K562 (cell line): Measurements from ENCODE around the gene PIEZO2. TPM values are rescaled to one million over a fixed set of nuclear protein-coding genes. Genes with fewer than 3 reads are reported as not detected.

Experiments
- ATAC-seq: fragments of 200-7000 bp; cut with Tn5 transposase; 3 replicates; pipeline ENCODE4 v1.9.1; 2020; ENCODE audit warnings: moderate library complexity
- BruUV-seq: library from RNA; stranded (reverse); fragments of 400-500 nt; replicated peaks from 2 replicates; lab custom pipeline; 2021; lab: Mats Ljungman, UMichigan
- CTCF ChIA-PET: fragments of 300-600 bp; formaldehyde crosslinking; extraction: SDS; loops from one replicate; lab custom pipeline; 2021; ENCODE audit warnings: low intra/inter-chr PET ratio; lab: Yijun Ruan, JAX
- POLR2A ChIA-PET: fragments of 300-600, 350-650 bp; sonication (Branson Sonifier 250); formaldehyde crosslinking; extraction: SDS; loops from one replicate; lab custom pipeline; 2021; ENCODE audit warnings: antibody characterized with exemption, inconsistent platforms; lab: Yijun Ruan, JAX
- DNase-seq, 4 experiments: peaks; one replicate each; pipeline versions ENCODE4 v3.0.0 to v3.0.0-alpha.2; 2011 to 2018; ENCODE audit warnings: low spot score in 3 of 4, mixed read lengths in 3 of 4; ENCODE audit errors: extremely low read depth in 1 of 4
- FAIRE-seq: peaks from 2 replicates; lab custom pipeline; 2011; peaks lifted over from hg19 to GRCh38; lab: Jason Lieb, UNC
- H2AFZ ChIP-seq: 2 replicates; pipeline ENCODE4 v1.6.0; 2011; ENCODE audit warnings: low read depth, low read length, control low read depth, inconsistent platforms
- H3K27ac ChIP-seq: fragments of 200-600 bp; 3 replicates; pipeline ENCODE4 v1.8.0; 2011; ENCODE audit warnings: low read depth, mild to moderate bottlenecking, control low read depth, inconsistent platforms, low read length, moderate library complexity, mixed read lengths; ENCODE audit errors: extremely low read depth
- H3K27me3 ChIP-seq, 2 experiments: fragments of 300-600 bp in 1 of 2; 2 replicates in 1 of 2; 3 replicates in 1 of 2; pipeline versions ENCODE4 v1.6.0 to v1.8.0; 2011; ENCODE audit warnings: inconsistent platforms in 2 of 2, low read length in 2 of 2, mild to moderate bottlenecking in 1 of 2, mixed read lengths in 1 of 2, moderate library complexity in 1 of 2; ENCODE audit not compliant: control insufficient read depth in 2 of 2, insufficient read depth in 2 of 2
- H3K36me3 ChIP-seq: fragments of 300-600 bp; 3 replicates; pipeline ENCODE4 v1.8.0; 2011; ENCODE audit warnings: mild to moderate bottlenecking, low read length, inconsistent platforms; ENCODE audit not compliant: control insufficient read depth, insufficient read depth
- H3K4me1 ChIP-seq, 2 experiments: fragments of 200-600 bp in 1 of 2; replicated peaks in 1 of 2; 2 replicates in 1 of 2; 3 replicates in 1 of 2; pipeline versions ENCODE4 v1.5.1 to v1.8.0; 2011; ENCODE audit warnings: inconsistent platforms in 2 of 2, low read length in 2 of 2, mild to moderate bottlenecking in 1 of 2, mixed read lengths in 1 of 2, moderate library complexity in 1 of 2; ENCODE audit not compliant: control insufficient read depth in 2 of 2, insufficient read depth in 2 of 2
- H3K4me2 ChIP-seq: 2 replicates; pipeline ENCODE4 v1.6.1; 2011; ENCODE audit warnings: low read length, control low read depth, inconsistent platforms, mixed read lengths; ENCODE audit not compliant: insufficient read depth
- H3K4me3 ChIP-seq: fragments of 200-600 bp; sonication (generic), shearing (Covaris generic); 2 replicates; pipeline ENCODE4 v1.5.1; 2016; ENCODE audit warnings: control low read depth, inconsistent platforms
- H3K79me2 ChIP-seq: fragments of 200-600 bp; 3 replicates; pipeline ENCODE4 v1.8.0; 2011; ENCODE audit warnings: low read length, inconsistent platforms; ENCODE audit not compliant: control insufficient read depth, insufficient read depth
- H3K9ac ChIP-seq, 2 experiments: 2 replicates each; pipeline versions ENCODE4 v1.6.0 to v1.6.1; 2011; ENCODE audit warnings: low read depth in 2 of 2, low read length in 2 of 2, control low read depth in 1 of 2, inconsistent platforms in 1 of 2, mild to moderate bottlenecking in 1 of 2, mixed read lengths in 1 of 2; ENCODE audit not compliant: insufficient read depth in 1 of 2
- H3K9me1 ChIP-seq: one replicate; pipeline ENCODE4 v1.6.0; 2011; ENCODE audit warnings: inconsistent platforms, mild to moderate bottlenecking, low read length, moderate library complexity; ENCODE audit not compliant: control insufficient read depth, insufficient read depth
- H3K9me3 ChIP-seq: replicated peaks from 2 replicates; pipeline ENCODE4 v1.5.1; 2011; ENCODE audit warnings: low read depth, low read length, inconsistent platforms; ENCODE audit not compliant: control insufficient read depth, insufficient read depth
- H4K20me1 ChIP-seq: replicated peaks from 2 replicates; pipeline ENCODE4 v1.6.1; 2011; ENCODE audit warnings: low read length, inconsistent platforms, mixed read lengths; ENCODE audit not compliant: control insufficient read depth, insufficient read depth
- MEF2D ChIP-seq: conservative IDR thresholded peaks from 2 replicates; pipeline ENCODE4 v1.6.1; 2016; ENCODE audit warnings: low read depth, missing genetic modification characterization, missing compliant biosample characterization
- NUFIP1 ChIP-seq: fragments of 450-650 bp; IDR thresholded peaks from 2 replicates; pipeline ENCODE4 v1.6.1; 2018; ENCODE audit not compliant: partially characterized antibody
- SOX6 ChIP-seq: fragments of 450-650 bp; IDR thresholded peaks from 2 replicates; pipeline ENCODE4 v1.6.1; 2014; ENCODE audit warnings: mild to moderate bottlenecking
- WGBS: fragments of 100-300 bp; shearing (Covaris generic); methylation state at CpG from one replicate; pipeline ENCODE4 v1.1.6; 2016; ENCODE audit warnings: low coverage, mixed read lengths; ENCODE audit not compliant: insufficient coverage; ENCODE audit errors: missing lambda C conversion rate; 5-methylcytosine and 5-hydroxymethylcytosine counted together
- in situ Hi-C: fragments of 300-500 bp; cut with MboI; formaldehyde crosslinking; loops from 4 replicates; pipeline ENCODE4 v1.15.0; 2018; ENCODE audit warnings: inconsistent platforms, mixed read lengths
- intact Hi-C: fragments of 100-400 bp; cut with micrococcal nuclease; formaldehyde crosslinking; loops from 2 replicates; pipeline ENCODE4 v1.14.2; 2022
- polyA plus RNA-seq, 8 experiments: library from polyadenylated mRNA; depleted of rRNA in 4 of 8; stranded (reverse) in 5 of 8; unstranded in 3 of 8; fragments of >200 nt; fragmentation: Nextera tagmentation in 2 of 8; fragmentation: Illumina TruSeq in 1 of 8; extraction: Ambion mirVana in 2 of 8; extraction: Trizol in 1 of 8; gene quantifications; 2 replicates each; pipeline versions ENCODE4 v1.2.1 to v1.2.3, GENCODE V29; 2011 to 2014; ENCODE audit warnings: inconsistent platforms in 1 of 8, missing spikeins in 1 of 8
- total RNA-seq, 7 experiments: library from RNA; depleted of rRNA in 6 of 7; stranded (reverse); fragments of >200 nt in 6 of 7; fragmentation: Illumina TruSeq in 2 of 7; extraction: Trizol in 2 of 7; gene quantifications; 2 replicates each; pipeline versions ENCODE4 v1.2.1 to v1.2.3, GENCODE V29; 2011 to 2021; ENCODE audit warnings: low replicate concordance in 1 of 7
- TF ChIP-seq, protein P1 (sequence below): fragments of 450-650 bp; conservative IDR thresholded peaks from 2 replicates; pipeline ENCODE4 v1.6.1; 2016; ENCODE audit warnings: missing genetic modification characterization, low read depth, mild to moderate bottlenecking, missing compliant biosample characterization, moderate library complexity

Gene PIEZO2
- total and polyA plus RNA-seq, 9 of the 15 experiments (the other 6 are each of a cell fraction or from before 2014, with no cell fraction given): 0.54 to 4.1 (median 2.0) TPM

DNA sequence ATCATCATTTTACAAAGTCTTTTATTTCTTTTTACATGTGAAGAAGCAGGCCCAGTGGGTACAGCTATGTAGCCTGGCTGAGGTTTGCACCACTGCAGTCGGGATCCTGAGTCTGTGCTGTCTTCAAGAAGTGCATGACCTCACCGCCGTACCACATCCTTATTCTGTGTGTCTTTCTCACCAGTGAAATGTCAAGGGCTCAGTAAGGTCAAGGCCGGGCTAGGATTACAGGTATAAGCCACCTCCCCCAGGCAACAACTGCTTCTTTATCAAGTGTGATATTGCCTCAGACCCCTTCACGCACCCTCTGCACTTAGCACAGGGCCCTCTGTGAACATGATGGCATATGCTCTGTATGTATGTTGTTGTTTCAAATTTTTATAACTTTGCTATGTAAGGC, 76.7 kb downstream of the PIEZO2 start:
- CTCF ChIA-PET: no interaction called here
- no peaks in the 10 kb centered on the region for H3K4me1 ChIP-seq
- TF ChIP-seq NUFIP1: no peak
- TF ChIP-seq, all 486 proteins: peak for 0
- ATAC-seq: no peak
- BruUV-seq: no TSS peak
- POLR2A ChIA-PET: no interaction called here
- Histone ChIP-seq H3K9me3 (no peaks in the 10 kb centered on the region), H3K79me2 (no peaks in the 10 kb centered on the region), H3K4me2 (no peak overlapping the region), H2AFZ (no peak overlapping the region), H3K27ac (no peak overlapping the region), H3K27me3 (no peaks in the 10 kb centered on the region), H3K9ac (no peak overlapping the region), H3K4me3 (no peak overlapping the region), H3K9me1 (no peaks in the 10 kb centered on the region), H3K36me3 (no peaks in the 10 kb centered on the region), H4K20me1 (no peaks in the 10 kb centered on the region; the same call in 1 of the 2 replicates)
- no peak for FAIRE-seq
- no peak for DNase-seq
- in situ Hi-C loops (no loop called here), intact Hi-C loops (no loop called here)
- 1% methylated on average over 5 of the region's 5 CpGs for WGBS

DNA sequence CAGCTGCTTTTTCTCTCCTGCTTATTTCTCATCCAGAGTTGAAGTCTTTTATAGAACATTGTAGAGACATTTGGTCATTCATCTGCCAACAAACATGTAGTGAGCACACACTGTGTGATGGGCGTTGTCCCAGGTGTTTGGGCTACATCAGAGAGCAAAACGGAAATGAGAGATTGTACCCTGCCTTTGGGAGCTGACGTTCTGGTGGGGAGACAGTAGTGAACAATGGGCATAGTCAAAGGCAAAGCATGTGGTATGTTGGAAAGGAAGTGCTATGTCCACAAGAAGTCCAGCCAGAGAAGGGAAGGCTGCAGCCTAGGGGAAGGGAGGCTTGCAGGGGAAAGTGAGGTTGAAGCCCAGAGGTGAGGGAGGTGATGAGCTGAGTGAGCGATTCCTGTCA, 78.1 kb downstream of the PIEZO2 start:
- Histone ChIP-seq H4K20me1 (no peaks in the 10 kb centered on the region; the same call in 1 of the 2 replicates), H3K36me3 (no peaks in the 10 kb centered on the region), H3K9me1 (no peaks in the 10 kb centered on the region), H3K79me2 (no peaks in the 10 kb centered on the region), H3K27ac (no peak overlapping the region), H3K9me3 (no peaks in the 10 kb centered on the region), H3K4me2 (no peak overlapping the region), H2AFZ (no peak overlapping the region), H3K4me1 (no peaks in the 10 kb centered on the region), H3K4me3 (no peak overlapping the region), H3K9ac (no peak overlapping the region), H3K27me3 (no peaks in the 10 kb centered on the region)
- TF ChIP-seq SOX6 (no peak), MEF2D (tag) (no peak)
- TF ChIP-seq, protein P1, sequence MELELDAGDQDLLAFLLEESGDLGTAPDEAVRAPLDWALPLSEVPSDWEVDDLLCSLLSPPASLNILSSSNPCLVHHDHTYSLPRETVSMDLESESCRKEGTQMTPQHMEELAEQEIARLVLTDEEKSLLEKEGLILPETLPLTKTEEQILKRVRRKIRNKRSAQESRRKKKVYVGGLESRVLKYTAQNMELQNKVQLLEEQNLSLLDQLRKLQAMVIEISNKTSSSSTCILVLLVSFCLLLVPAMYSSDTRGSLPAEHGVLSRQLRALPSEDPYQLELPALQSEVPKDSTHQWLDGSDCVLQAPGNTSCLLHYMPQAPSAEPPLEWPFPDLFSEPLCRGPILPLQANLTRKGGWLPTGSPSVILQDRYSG (tag): no peak
- FAIRE-seq (no peak), ATAC-seq (no peak), DNase-seq (no peak)
- no TSS peak for BruUV-seq
- ChIA-PET POLR2A (interaction anchor here (0.5 kb wide), 1 partner anchor 434 kb away, joined by 4 read pairs; no protein-coding TSS in a partner anchor), CTCF (no interaction called here)
- intact Hi-C loops (no loop called here), in situ Hi-C loops (no loop called here)
- 0% methylated on average over 4 of the region's 4 CpGs for WGBS
